K562 (cell line): ENCODE measurements around the gene CFAP410. TPM values are rescaled to one million over a fixed set of nuclear protein-coding genes. Genes with fewer than 3 reads are reported as not detected.

Experiments
- ARID2 ChIP-seq: fragments of 450-650 bp; IDR thresholded peaks from 2 replicates; pipeline ENCODE4 v1.6.1; 2017; ENCODE audit warnings: antibody characterized with exemption, mild to moderate bottlenecking
- BCL6 ChIP-seq: fragments of 250-450 bp; sonication (Bioruptor Pico); IDR thresholded peaks from 2 replicates; pipeline ENCODE4 v1.4.0; 2020
- CHCHD3 ChIP-seq: fragments of 250-450 bp; sonication (Bioruptor Pico); IDR thresholded peaks from 2 replicates; pipeline ENCODE4 v2.1.2; 2022; ENCODE audit warnings: mild to moderate bottlenecking
- EGR1 ChIP-seq: fragments of 450-650 bp; conservative IDR thresholded peaks from 2 replicates; pipeline ENCODE4 v1.6.1; 2017; ENCODE audit warnings: mild to moderate bottlenecking
- FOXA1 ChIP-seq: fragments of 450-650 bp; IDR thresholded peaks from 2 replicates; pipeline ENCODE4 v1.6.1; 2016; ENCODE audit warnings: mild to moderate bottlenecking, borderline replicate concordance
- FOXJ2 ChIP-seq: fragments of 200-800 bp; sonication (Bioruptor generic); IDR thresholded peaks from 2 replicates; pipeline ENCODE4 v1.6.1; 2016; ENCODE audit warnings: missing genetic modification characterization, missing compliant biosample characterization
- FOXK1 ChIP-seq: sonication (generic); formaldehyde crosslinking; IDR thresholded peaks from 2 replicates; pipeline ENCODE4 v1.8.0; 2022; ENCODE audit warnings: missing genetic modification reagents, mild to moderate bottlenecking, borderline replicate concordance
- GABPB2 ChIP-seq: fragments of 250-450 bp; sonication (Bioruptor Pico); conservative IDR thresholded peaks from 2 replicates; pipeline ENCODE4 v1.5.1; 2021; ENCODE audit warnings: mild to moderate bottlenecking
- JUND ChIP-seq, 2 experiments: IDR thresholded peaks; 2 replicates in 1 of 2; 3 replicates in 1 of 2; pipeline ENCODE4 v1.6.1; 2011; ENCODE audit warnings: borderline replicate concordance in 2 of 2, low read depth in 2 of 2, low read length in 2 of 2, improper control_type of control experiment in 1 of 2, missing biosample characterization in 1 of 2, missing genetic modification characterization in 1 of 2, missing genetic modification reagents in 1 of 2
- MYBL2 ChIP-seq, 2 experiments: fragments of 450-650 bp in 1 of 2; sonication (generic) in 1 of 2; formaldehyde crosslinking in 1 of 2; IDR thresholded peaks; 2 replicates each; pipeline versions ENCODE4 v1.6.1 to v1.8.1; 2017 to 2022; ENCODE audit warnings: borderline replicate concordance in 1 of 2, inconsistent platforms in 1 of 2, low read depth in 1 of 2, mild to moderate bottlenecking in 1 of 2, missing genetic modification reagents in 1 of 2, moderate library complexity in 1 of 2
- NFIX ChIP-seq: fragments of 250-450 bp; sonication (Bioruptor Pico); IDR thresholded peaks from 2 replicates; pipeline ENCODE4 v1.4.0; 2020; ENCODE audit warnings: low read depth, mild to moderate bottlenecking, moderate library complexity
- NFYB ChIP-seq: IDR thresholded peaks from 2 replicates; pipeline ENCODE4 v1.6.1; 2011; ENCODE audit warnings: mild to moderate bottlenecking, moderate library complexity; ENCODE audit not compliant: insufficient read length; ENCODE audit errors: extremely low read depth
- POLR2AphosphoS2 ChIP-seq: IDR thresholded peaks from 2 replicates; pipeline ENCODE4 v1.6.1; 2012; ENCODE audit warnings: low read length, improper control_type of control experiment
- TBL1XR1 ChIP-seq, 2 experiments: IDR thresholded peaks; 2 replicates each; pipeline ENCODE4 v1.6.1; 2012; ENCODE audit warnings: improper control_type of control experiment in 2 of 2, low read length in 2 of 2, mild to moderate bottlenecking in 1 of 2
- TBP ChIP-seq: optimal IDR thresholded peaks from 2 replicates; pipeline ENCODE3; 2011; ENCODE audit warnings: low read depth, low read length, improper control_type of control experiment
- ZC3H4 ChIP-seq: sonication (generic); formaldehyde crosslinking; IDR thresholded peaks from 2 replicates; pipeline ENCODE4 v1.9.0; 2021; ENCODE audit warnings: missing genetic modification reagents, borderline replicate concordance
- ZNF12 ChIP-seq: sonication (generic); formaldehyde crosslinking; IDR thresholded peaks from 2 replicates; pipeline ENCODE4 v1.4.0; 2020; ENCODE audit warnings: mild to moderate bottlenecking, missing genetic modification reagents
- ZNF274 ChIP-seq: IDR thresholded peaks from 2 replicates; pipeline ENCODE4 v1.6.1; 2011; ENCODE audit warnings: low read depth, mild to moderate bottlenecking, low read length, moderate library complexity, borderline replicate concordance
- ZNF77 ChIP-seq: fragments of 250-450 bp; sonication (Bioruptor Pico); IDR thresholded peaks from 2 replicates; pipeline ENCODE4 v1.5.0; 2020
- ZNF780A ChIP-seq: fragments of 250-450 bp; sonication (Bioruptor Pico); IDR thresholded peaks from 2 replicates; pipeline ENCODE4 v1.5.0; 2021; ENCODE audit warnings: mild to moderate bottlenecking
- ZNF830 ChIP-seq: fragments of 250-450 bp; sonication (Bioruptor Pico); IDR thresholded peaks from 2 replicates; pipeline ENCODE4 v1.5.0; 2021; ENCODE audit warnings: mild to moderate bottlenecking
- polyA plus RNA-seq, 8 experiments: library from polyadenylated mRNA; depleted of rRNA in 4 of 8; stranded (reverse) in 5 of 8; unstranded in 3 of 8; fragments of >200 nt; fragmentation: Nextera tagmentation in 2 of 8; fragmentation: Illumina TruSeq in 1 of 8; extraction: Ambion mirVana in 2 of 8; extraction: Trizol in 1 of 8; gene quantifications; 2 replicates each; pipeline versions ENCODE4 v1.2.1 to v1.2.3, GENCODE V29; 2011 to 2014; ENCODE audit warnings: inconsistent platforms in 1 of 8, missing spikeins in 1 of 8
- total RNA-seq, 7 experiments: library from RNA; depleted of rRNA in 6 of 7; stranded (reverse); fragments of >200 nt in 6 of 7; fragmentation: Illumina TruSeq in 2 of 7; extraction: Trizol in 2 of 7; gene quantifications; 2 replicates each; pipeline versions ENCODE4 v1.2.1 to v1.2.3, GENCODE V29; 2011 to 2021; ENCODE audit warnings: low replicate concordance in 1 of 7
- TF ChIP-seq, protein P1 (sequence below): fragments of 450-650 bp; IDR thresholded peaks from 2 replicates; pipeline ENCODE4 v1.6.1; 2017; ENCODE audit warnings: antibody characterized with exemption, mild to moderate bottlenecking
- TF ChIP-seq, protein P2 (sequence below), 2 experiments: fragments of 450-650 bp in 1 of 2; sonication (generic) in 1 of 2; formaldehyde crosslinking; conservative IDR thresholded peaks; 2 replicates each; pipeline versions ENCODE4 v1.4.0 to v1.8.1; 2020 to 2022; ENCODE audit warnings: mild to moderate bottlenecking in 1 of 2, missing genetic modification reagents in 1 of 2

CFAP410 gene
- total and polyA plus RNA-seq, 9 of the 15 experiments (the other 6 are each of a cell fraction or from before 2014, with no cell fraction given): 0.07 to 17.3 (median 2.3) TPM

DNA sequence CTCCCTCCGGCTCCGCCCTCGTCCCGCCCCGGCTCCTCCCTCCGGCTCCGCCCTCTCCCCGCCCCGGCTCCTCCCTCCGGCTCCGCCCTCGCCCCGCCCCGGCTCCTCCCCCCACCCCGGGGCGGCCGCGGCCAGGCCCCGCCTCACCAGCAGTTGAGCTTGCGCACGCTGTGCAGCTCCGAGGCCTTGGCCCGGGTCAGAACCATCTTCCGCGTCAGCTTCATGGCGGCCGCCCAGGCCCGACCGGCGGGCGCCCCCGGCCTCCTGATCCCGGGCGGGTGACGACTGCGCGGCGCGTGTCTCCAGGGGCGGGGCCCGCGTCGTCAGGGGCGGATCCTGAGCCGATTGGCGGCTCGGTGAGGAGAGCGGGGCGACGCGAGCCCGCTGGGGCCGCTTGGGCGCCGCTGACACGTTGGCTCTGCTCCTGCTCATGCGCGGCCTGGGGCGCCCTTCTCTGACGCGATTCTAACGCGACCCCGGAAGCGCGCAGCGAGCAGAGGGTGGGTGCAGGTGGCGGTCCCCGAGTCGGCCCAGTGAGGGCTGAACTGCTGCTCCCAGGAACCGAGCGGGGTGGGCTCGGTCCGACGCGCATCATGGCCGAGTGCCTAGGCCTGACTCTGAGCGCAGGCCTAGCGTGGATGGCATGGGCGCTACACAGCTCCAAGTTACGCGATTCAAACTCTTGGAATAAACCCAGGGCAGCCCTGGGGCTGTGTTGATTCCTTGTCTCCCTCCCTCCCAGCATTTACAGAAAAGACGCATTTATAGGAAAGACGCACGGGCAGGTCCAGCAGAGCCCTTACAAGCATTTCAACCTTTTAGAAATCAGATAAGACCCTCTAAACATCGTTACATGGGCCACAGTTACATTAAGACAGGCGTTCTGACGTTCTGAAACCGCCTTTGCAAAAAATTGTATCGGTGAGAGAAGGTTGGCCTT is at the start of gene CFAP410 (continued):
- TF ChIP-seq CHCHD3 (CRISPR knock-in tag): peak; percentile 80; the same call in 1 of the 2 replicates
- TF ChIP-seq ZNF77 (CRISPR knock-in tag): no peak
- TF ChIP-seq ZNF12: peak; percentile 77; the same call in 1 of the 2 replicates
- TF ChIP-seq, protein P1, sequence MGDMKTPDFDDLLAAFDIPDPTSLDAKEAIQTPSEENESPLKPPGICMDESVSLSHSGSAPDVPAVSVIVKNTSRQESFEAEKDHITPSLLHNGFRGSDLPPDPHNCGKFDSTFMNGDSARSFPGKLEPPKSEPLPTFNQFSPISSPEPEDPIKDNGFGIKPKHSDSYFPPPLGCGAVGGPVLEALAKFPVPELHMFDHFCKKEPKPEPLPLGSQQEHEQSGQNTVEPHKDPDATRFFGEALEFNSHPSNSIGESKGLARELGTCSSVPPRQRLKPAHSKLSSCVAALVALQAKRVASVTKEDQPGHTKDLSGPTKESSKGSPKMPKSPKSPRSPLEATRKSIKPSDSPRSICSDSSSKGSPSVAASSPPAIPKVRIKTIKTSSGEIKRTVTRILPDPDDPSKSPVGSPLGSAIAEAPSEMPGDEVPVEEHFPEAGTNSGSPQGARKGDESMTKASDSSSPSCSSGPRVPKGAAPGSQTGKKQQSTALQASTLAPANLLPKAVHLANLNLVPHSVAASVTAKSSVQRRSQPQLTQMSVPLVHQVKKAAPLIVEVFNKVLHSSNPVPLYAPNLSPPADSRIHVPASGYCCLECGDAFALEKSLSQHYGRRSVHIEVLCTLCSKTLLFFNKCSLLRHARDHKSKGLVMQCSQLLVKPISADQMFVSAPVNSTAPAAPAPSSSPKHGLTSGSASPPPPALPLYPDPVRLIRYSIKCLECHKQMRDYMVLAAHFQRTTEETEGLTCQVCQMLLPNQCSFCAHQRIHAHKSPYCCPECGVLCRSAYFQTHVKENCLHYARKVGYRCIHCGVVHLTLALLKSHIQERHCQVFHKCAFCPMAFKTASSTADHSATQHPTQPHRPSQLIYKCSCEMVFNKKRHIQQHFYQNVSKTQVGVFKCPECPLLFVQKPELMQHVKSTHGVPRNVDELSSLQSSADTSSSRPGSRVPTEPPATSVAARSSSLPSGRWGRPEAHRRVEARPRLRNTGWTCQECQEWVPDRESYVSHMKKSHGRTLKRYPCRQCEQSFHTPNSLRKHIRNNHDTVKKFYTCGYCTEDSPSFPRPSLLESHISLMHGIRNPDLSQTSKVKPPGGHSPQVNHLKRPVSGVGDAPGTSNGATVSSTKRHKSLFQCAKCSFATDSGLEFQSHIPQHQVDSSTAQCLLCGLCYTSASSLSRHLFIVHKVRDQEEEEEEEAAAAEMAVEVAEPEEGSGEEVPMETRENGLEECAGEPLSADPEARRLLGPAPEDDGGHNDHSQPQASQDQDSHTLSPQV: 0 out of 2 replicates have a peak, but pooled peaks have one; percentile 21
- TF ChIP-seq TBP: peak; percentile 51
- TF ChIP-seq FOXK1 (CRISPR knock-in tag): peak; percentile 61; the same call in 1 of the 2 replicates
- no peak for TF ChIP-seq NFYB
- peak; percentile 62 to 88; a peak in 3 of 4 replicates for TF ChIP-seq TBL1XR1 (IDR thresholded peaks at IDR 0.05; ENCODE audit: low read length in 2 of 2)
- TF ChIP-seq JUND (IDR thresholded peaks at IDR 0.05; ENCODE audit: borderline replicate concordance, low read depth, low read length): peak; percentile 61; the same call in 1 of the 2 replicates
- TF ChIP-seq JUND (tag; IDR thresholded peaks at IDR 0.05; ENCODE audit: borderline replicate concordance, low read depth, low read length): peak; percentile 35; the same call in 1 of the 3 replicates
- TF ChIP-seq ZNF274: no peak
- no peak for TF ChIP-seq BCL6 (CRISPR knock-in tag)
- no peak for TF ChIP-seq MYBL2 (IDR thresholded peaks at IDR 0.05; ENCODE audit: low read depth)
- no peak for TF ChIP-seq MYBL2 (CRISPR knock-in tag; IDR thresholded peaks at IDR 0.05; ENCODE audit: borderline replicate concordance)
- no peak for TF ChIP-seq NFIX (CRISPR knock-in tag)
- TF ChIP-seq GABPB2 (CRISPR knock-in tag): no peak
- no peak for TF ChIP-seq FOXA1
- TF ChIP-seq ARID2: no peak
- no peak for TF ChIP-seq ZNF830
- no peak for TF ChIP-seq ZNF780A (CRISPR knock-in tag)
- TF ChIP-seq POLR2AphosphoS2: no peak; the same call in 1 of the 2 replicates
- TF ChIP-seq, protein P2, sequence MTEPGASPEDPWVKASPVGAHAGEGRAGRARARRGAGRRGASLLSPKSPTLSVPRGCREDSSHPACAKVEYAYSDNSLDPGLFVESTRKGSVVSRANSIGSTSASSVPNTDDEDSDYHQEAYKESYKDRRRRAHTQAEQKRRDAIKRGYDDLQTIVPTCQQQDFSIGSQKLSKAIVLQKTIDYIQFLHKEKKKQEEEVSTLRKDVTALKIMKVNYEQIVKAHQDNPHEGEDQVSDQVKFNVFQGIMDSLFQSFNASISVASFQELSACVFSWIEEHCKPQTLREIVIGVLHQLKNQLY (CRISPR knock-in tag; conservative IDR thresholded peaks at IDR 0.05): 0 out of 4 replicates have a peak, but pooled peaks of 1 of the 2 experiments have one; percentile 82
- no peak for TF ChIP-seq EGR1
- no peak; the same call in 1 of the 2 replicates for TF ChIP-seq ZC3H4 (CRISPR knock-in tag)
- TF ChIP-seq FOXJ2: no peak
